Stomach (tissue), 9 donors: ENCODE measurements around the gene NCOA3. TPM values are rescaled to one million over a fixed set of nuclear protein-coding genes. Genes with fewer than 3 reads are reported as not detected.
A peak's percentile ranks its signal among the peaks of the same experiment; 100 is the strongest.
"Not testable (repeated sequence)": the region's sequence is repeated elsewhere in the genome, so short reads cannot be mapped to it uniquely, and the experiment has no call there.

Source experiments
- DNase-seq, 2 donors: peaks; one replicate each; pipeline versions ENCODE4 v3.0.0 to v3.0.0-alpha.2; 2013 to 2019
- H3K27ac ChIP-seq, 5 donors: fragments of 200-600 bp in 4 of 5; sonication (generic) in 4 of 5; one replicate each; pipeline ENCODE4 v1.5.1; 2013 to 2019; ENCODE audit warnings: mild to moderate bottlenecking in 1 of 5, moderate library complexity in 1 of 5
- H3K27me3 ChIP-seq, 3 donors: fragments of 200-600 bp; sonication (generic); one replicate each; pipeline ENCODE4 v1.5.1; 2017 to 2019; ENCODE audit warnings: mixed run types in 1 of 3
- H3K36me3 ChIP-seq, 4 donors: fragments of 200-600 bp; sonication (generic); 1 replicate in 3 of 4; 2 replicates in 1 of 4; pipeline ENCODE4 v1.5.1; 2016 to 2019
- H3K4me1 ChIP-seq, 4 donors: fragments of 200-600 bp; sonication (generic); one replicate each; pipeline ENCODE4 v1.5.1; 2016 to 2019
- H3K4me3 ChIP-seq, 4 donors: fragments of 200-600 bp; sonication (generic) in 3 of 4; one replicate each; pipeline ENCODE4 v1.5.1; 2016 to 2019; ENCODE audit warnings: mild to moderate bottlenecking in 1 of 4
- H3K9me3 ChIP-seq, 4 donors: fragments of 200-600 bp; sonication (generic); one replicate each; pipeline ENCODE4 v1.5.1; 2016 to 2019
- CTCF ChIP-seq, 7 experiments: fragments of 450-650 bp in 4 of 7; fragments of 200-600 bp in 3 of 7; sonication (generic) in 3 of 7; IDR thresholded peaks; one replicate each; pipeline ENCODE4 v1.5.1; 2016 to 2019; ENCODE audit warnings: antibody characterized with exemption in 7 of 7, control low read depth in 2 of 7, mild to moderate bottlenecking in 1 of 7
- EP300 ChIP-seq: sonication (generic); formaldehyde crosslinking; IDR thresholded peaks from one replicate; pipeline ENCODE4 v1.6.1; 2017; ENCODE audit warnings: antibody characterized with exemption
- POLR2A ChIP-seq, 4 donors: fragments of 450-650 bp; IDR thresholded peaks; one replicate each; pipeline ENCODE4 v1.6.1; 2016; ENCODE audit warnings: antibody characterized with exemption in 4 of 4, control low read depth in 2 of 4, mild to moderate bottlenecking in 1 of 4, moderate library complexity in 1 of 4
- POLR2AphosphoS5 ChIP-seq, 3 donors: sonication (generic); formaldehyde crosslinking; IDR thresholded peaks; one replicate each; pipeline ENCODE4 v1.6.1; 2016; ENCODE audit warnings: antibody characterized with exemption in 3 of 3
- WGBS, 5 donors: extraction: QIAGEN DNeasy Blood & Tissue Kit in 3 of 5; methylation state at CpG; one replicate each; pipeline versions ENCODE4 v1.1.5 to v1.1.7; 2013 to 2018; 5-methylcytosine and 5-hydroxymethylcytosine counted together
- intact Hi-C: fragments of 100-400 bp; cut with DNase I; formaldehyde crosslinking; loops from one replicate; pipeline ENCODE4 v1.15.1; 2023; ENCODE audit warnings: low total_unique reads
- polyA plus RNA-seq, 3 donors: library from polyadenylated mRNA; stranded (reverse); fragments of 200-250 nt; gene quantifications; one replicate each; pipeline ENCODE4 v1.2.3, GENCODE V29; 2013
- total RNA-seq, 5 donors: library from RNA; depleted of rRNA; stranded (reverse); fragments of >200 nt; gene quantifications; one replicate each; pipeline versions ENCODE4 v1.1.0 to v1.2.3, GENCODE V29; 2014 to 2016
- donor health status: healthy with polysubstance abuse.
- donor health status: Bipolar disorder and iron deficiency.
- donor health status: healthy.

Gene NCOA3
- total and polyA plus RNA-seq, 8 donors = 4.1 to 60.8 (median 16.3) TPM

GRCh38 chr20:47578543-47578942 lies 76.9 kb downstream of the NCOA3 start:
- H3K36me3 ChIP-seq = no peaks in the 10 kb centered on the region
- WGBS, 5 donors = 12 to 36% (median 21%) methylated on average over 1 of the region's 1 CpG
- DNase-seq = peak in 1 of 2 donors; percentile 21
- no peak for TF ChIP-seq POLR2AphosphoS5 (IDR thresholded peaks at IDR 0.05)
- no peak for TF ChIP-seq EP300
- no peak for TF ChIP-seq POLR2A (IDR thresholded peaks at IDR 0.05)
- TF ChIP-seq CTCF (IDR thresholded peaks at IDR 0.05) = no peak
- H3K9me3 ChIP-seq = no peaks in the 10 kb centered on the region
- H3K27me3 ChIP-seq = no peaks in the 10 kb centered on the region
- H3K4me1 ChIP-seq = peaks cover 47 to 86% (median 66%) of the 10 kb centered on the region in 4 donors
- H3K4me3 ChIP-seq = no peak overlapping the region
- intact Hi-C loops = loop anchor here (10.0 kb wide), 1 partner anchor 74 kb away; the partner anchor contains the start of gene NCOA3
- peak overlapping the region in 3 of 5 donors; percentile 29 to 78 (median 70) for H3K27ac ChIP-seq

GRCh38 chr20:47580686-47581085 lies 79.0 kb downstream of the NCOA3 start:
- H3K27ac ChIP-seq, H3K27me3 ChIP-seq, intact Hi-C loops, H3K9me3 ChIP-seq, H3K4me3 ChIP-seq, DNase-seq: not testable (repeated sequence)
- 79 to 86% (median 80%) methylated on average over 7 of the region's 7 CpGs for WGBS, 5 donors
- Histone ChIP-seq H3K4me1 (peaks cover 35 to 73% (median 54%) of the 10 kb centered on the region in 4 donors), H3K36me3 (peaks cover 0 to 16% (median 2%) of the 10 kb centered on the region in 4 donors)

GRCh38 chr20:47581090-47581489 lies 79.4 kb downstream of the NCOA3 start:
- H3K9me3 ChIP-seq = no peaks in the 10 kb centered on the region
- H3K36me3 ChIP-seq = peaks cover 0 to 19% (median 2%) of the 10 kb centered on the region in 4 donors
- peaks cover 31 to 69% (median 51%) of the 10 kb centered on the region in 4 donors for H3K4me1 ChIP-seq
- no peak for TF ChIP-seq EP300
- TF ChIP-seq POLR2A (IDR thresholded peaks at IDR 0.05) = no peak
- no peak for TF ChIP-seq POLR2AphosphoS5 (IDR thresholded peaks at IDR 0.05)
- no peak for TF ChIP-seq CTCF (IDR thresholded peaks at IDR 0.05)
- H3K27ac ChIP-seq = no peak overlapping the region
- intact Hi-C loops = no loop called here
- no peaks in the 10 kb centered on the region for H3K27me3 ChIP-seq
- WGBS, 5 donors = 49 to 72% (median 61%) methylated on average over 2 of the region's 2 CpGs
- DNase-seq = no peak
- H3K4me3 ChIP-seq = no peak overlapping the region

GRCh38 chr20:47583551-47583950 lies 81.9 kb downstream of the NCOA3 start:
- TF ChIP-seq POLR2AphosphoS5 (IDR thresholded peaks at IDR 0.05) (no peak), POLR2A (IDR thresholded peaks at IDR 0.05) (no peak), EP300 (no peak), CTCF (IDR thresholded peaks at IDR 0.05) (no peak)
- Histone ChIP-seq H3K4me3 (no peak overlapping the region), H3K4me1 (peaks cover 7 to 52% (median 28%) of the 10 kb centered on the region in 4 donors), H3K36me3 (peaks cover 0 to 27% (median 2%) of the 10 kb centered on the region in 4 donors), H3K27me3 (no peaks in the 10 kb centered on the region), H3K27ac (no peak overlapping the region), H3K9me3 (no peaks in the 10 kb centered on the region)
- intact Hi-C loops = no loop called here
- no peak for DNase-seq
- 97 to 100% (median 99%) methylated on average over 2 of the region's 2 CpGs for WGBS, 5 donors

- H3K27me3 ChIP-seq = no peaks in the 10 kb centered on the region
- DNase-seq = no peak
- H3K9me3 ChIP-seq = no peaks in the 10 kb centered on the region
- 85 to 93% (median 90%) methylated on average over 10 of the region's 10 CpGs for WGBS, 5 donors
- H3K4me3 ChIP-seq = no peak overlapping the region
- peak overlapping the region in 1 of 5 donors; percentile 16 for H3K27ac ChIP-seq
- H3K36me3 ChIP-seq = peaks cover 0 to 31% (median 2%) of the 10 kb centered on the region in 4 donors
- peaks cover 0 to 35% (median 11%) of the 10 kb centered on the region in 4 donors for H3K4me1 ChIP-seq
- TF ChIP-seq EP300 (no peak), POLR2AphosphoS5 (IDR thresholded peaks at IDR 0.05) (no peak), POLR2A (IDR thresholded peaks at IDR 0.05) (no peak), CTCF (IDR thresholded peaks at IDR 0.05) (no peak)
- intact Hi-C loops = no loop called here
These were observed 83.5 kb downstream of the NCOA3 start for GRCh38 chr20:47585087-47585747.
